HG03280 (cell line): ENCODE results near the gene ATCAY.
"Not testable (repeated sequence)": the region's sequence is repeated elsewhere in the genome, so short reads cannot be mapped to it uniquely, and the experiment has no call there.

Source experiments
- ATAC-seq: cut with Tn5 transposase; IDR thresholded peaks from one replicate; pipeline ENCODE4 v1.9.1; 2021; ENCODE audit warnings: mild to moderate bottlenecking, moderate library complexity; ENCODE audit not compliant: unreplicated experiment

Gene ATCAY

DNA sequence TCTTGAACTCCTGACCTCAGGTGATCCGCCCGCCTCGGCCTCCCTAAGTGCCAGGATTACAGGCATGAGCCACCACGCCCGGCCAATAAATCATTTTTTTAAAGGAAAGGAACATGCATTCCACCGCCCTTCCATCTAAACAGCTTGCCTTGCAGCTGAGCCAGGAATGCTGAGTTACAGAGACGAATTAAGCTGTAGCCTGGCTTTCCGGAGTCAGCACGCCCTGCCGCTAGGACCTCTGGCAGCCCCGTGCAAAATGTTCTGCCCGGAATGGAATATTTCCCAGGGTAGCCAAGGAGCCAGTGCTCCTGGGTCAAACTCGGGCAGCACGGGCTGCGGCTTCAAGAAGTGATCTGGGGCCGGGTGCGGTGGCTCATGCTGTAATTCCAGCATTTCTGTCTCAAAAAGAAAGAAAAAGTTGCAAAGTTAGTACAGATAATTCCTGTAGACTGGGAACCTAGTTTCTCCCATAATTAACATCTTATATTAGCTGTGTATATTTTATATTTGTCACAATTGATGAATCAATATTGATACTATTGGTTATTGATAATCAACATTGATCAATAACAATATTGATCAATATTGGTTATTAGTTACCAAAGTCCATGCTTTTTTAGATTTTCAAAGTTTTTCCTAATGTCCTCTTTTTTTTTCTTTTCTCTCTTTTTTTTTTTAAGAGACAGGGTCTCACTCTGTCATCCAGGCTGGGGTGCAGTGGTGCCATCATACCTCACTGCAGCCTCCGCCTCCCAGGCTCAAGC lies 19.2 kb downstream of the ATCAY start:
- ATAC-seq, result no peak

DNA sequence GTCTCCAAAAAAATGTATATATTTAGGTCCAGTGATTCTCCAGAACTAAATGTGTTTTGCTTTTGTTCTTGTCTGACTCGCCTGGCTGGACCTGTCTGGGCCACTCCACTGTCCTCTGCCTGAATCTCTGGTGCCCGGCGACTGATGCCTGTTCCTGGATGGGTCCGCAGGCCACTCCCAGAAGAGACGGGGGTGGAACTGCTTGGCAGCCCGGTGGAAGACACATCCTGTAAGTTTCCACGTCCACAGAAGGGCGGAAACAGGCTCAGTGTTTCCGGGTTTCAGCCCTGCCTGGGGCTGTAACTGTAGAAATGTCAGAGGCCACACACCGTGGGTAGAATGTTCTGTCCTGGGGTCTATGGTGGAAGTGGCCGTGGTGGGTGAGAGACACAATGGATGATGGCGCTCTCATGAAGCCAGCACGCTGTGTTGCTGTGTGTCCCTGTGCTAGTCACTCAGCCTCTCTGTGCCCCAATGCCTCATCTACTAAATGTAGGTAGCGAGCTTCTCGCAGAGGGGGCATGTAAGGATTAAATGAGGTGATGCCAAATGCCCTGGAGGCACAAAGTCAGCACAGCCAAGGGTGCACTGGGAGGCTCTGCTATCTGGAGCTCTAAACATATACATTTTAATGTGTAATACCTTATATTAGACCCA lies 22.0 kb downstream of the ATCAY start:
- ATAC-seq, result no peak

DNA sequence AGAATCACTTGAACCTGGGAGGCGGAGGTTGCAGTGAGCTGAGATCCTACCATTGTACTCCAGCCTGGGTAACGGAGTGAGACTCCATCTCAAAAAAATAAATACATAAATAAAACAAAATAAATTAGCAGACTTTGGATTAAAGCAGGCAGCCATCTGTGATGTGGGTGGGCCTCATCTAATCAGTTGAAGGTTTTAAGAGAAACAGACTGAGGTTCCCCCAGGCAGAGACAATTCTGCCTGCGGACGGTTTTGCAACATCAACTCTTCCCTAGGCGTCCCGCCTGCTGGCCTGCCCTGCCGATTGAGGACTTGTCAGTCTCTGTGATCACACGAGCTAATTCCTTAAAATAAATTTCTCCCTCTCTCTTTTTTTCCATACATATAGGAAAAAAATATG lies 23.7 kb downstream of the ATCAY start:
- no peak for ATAC-seq

- ATAC-seq, result no peak
These were observed 27.3 kb downstream of the ATCAY start for GRCh38 chr19:3907626-3908265.

DNA sequence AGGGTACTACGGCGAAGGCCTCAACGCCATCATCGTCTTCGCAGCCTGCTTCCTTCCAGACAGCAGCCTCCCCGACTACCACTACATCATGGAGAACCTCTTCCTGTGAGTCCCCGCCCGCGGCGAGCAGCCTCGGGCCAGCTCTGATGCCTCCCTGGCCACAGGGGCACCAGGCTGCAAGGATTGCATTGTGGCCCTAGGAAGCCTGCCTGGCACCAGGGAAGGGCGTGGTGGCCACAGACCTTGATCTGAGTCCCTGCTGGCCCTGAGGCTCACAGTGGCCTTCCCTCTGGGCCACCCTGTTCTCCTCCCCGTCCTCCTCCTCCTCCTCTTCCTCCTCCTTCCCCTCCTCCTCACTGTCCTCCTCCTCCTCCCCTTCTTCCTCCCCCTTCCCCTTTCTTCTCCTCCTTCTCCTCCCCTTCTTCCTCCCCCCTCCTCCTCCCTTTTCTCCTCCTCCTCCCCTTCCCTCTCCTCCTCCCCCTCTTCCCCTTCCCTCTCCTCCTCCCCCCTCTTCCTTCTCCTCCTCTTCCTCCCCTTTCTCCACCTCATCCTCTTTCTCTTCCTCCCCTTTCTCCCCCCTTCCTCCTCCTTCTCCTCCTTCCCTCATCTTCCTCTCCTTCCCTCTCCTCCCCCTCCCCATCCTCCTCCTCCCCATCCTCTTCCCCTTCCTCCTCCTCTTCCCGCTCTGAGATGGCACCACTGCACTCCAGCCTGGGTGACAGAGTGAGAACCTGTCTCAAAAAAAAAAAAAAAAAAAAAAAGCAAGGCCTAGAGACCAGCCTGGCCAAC lies 28.0 kb downstream of the ATCAY start:
- ATAC-seq, result no peak

GRCh38 chr19:3910105-3910504 lies 29.6 kb downstream of the ATCAY start:
- no peak for ATAC-seq

GRCh38 chr19:3914199-3914598 lies 33.7 kb downstream of the ATCAY start:
- ATAC-seq, result no peak

- no peak for ATAC-seq
These were observed 35.5 kb downstream of the ATCAY start for GRCh38 chr19:3916033-3916432.

DNA sequence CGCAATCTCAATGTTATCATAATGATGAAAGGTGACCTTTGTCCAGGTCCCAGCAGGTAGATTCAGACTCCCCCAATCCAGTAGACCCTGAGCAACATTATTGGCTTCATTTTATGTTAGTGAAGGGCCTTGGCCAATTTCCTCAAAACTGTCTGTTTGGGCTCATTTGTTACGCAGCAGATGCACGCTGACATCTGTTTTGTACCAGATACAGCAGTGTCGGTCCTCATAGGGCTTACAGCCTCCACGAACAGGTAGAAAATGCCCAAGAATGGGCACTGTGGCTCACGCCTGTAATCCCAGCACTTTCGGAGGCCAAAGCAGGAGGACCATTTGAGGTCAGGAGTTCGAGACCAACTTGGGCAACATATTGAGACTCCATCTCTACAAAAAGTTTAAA lies 39.3 kb downstream of the ATCAY start:
- ATAC-seq, result no peak

- no peak for ATAC-seq
These were observed 42.7 kb downstream of the ATCAY start for GRCh38 chr19:3923096-3923758.

DNA sequence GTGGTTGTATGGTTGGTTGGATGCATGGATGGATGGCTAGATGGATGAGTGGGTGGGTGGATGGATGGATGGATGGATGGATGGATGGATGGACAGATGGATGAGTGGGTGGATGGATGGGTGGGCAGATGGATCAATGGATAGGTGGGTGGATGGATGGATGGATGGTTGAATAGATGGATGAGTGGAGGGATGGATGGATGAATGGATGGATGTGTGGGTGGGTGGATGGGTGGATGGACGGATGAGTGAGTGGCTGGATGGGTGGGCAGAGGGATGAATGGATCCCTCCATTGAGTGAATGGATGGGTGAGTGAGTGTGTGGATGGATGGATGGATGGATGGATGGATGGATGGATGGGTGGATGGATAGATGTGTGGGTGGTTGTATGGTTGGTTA lies 43.4 kb downstream of the ATCAY start:
- ATAC-seq, result no peak

DNA sequence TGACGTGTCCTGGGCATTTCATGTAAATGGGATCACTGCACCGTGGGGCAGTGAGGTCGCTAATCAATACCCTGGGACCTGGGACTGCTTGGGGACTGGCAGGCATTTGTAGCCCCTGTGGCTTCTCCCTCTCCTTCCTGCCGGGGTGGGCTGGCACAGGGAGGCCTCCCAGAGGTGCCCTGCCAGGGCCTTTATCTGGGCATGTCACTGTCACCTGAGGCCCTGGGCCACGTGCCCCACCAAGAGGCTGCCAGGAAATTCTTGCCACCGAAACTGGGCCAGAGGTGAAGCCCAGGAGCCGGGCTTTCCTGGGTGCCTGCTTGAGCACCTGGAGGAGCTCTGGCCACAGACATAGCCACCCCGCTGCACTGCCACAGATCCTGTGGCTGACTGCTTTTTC lies 50.6 kb downstream of the ATCAY start:
- no peak for ATAC-seq

DNA sequence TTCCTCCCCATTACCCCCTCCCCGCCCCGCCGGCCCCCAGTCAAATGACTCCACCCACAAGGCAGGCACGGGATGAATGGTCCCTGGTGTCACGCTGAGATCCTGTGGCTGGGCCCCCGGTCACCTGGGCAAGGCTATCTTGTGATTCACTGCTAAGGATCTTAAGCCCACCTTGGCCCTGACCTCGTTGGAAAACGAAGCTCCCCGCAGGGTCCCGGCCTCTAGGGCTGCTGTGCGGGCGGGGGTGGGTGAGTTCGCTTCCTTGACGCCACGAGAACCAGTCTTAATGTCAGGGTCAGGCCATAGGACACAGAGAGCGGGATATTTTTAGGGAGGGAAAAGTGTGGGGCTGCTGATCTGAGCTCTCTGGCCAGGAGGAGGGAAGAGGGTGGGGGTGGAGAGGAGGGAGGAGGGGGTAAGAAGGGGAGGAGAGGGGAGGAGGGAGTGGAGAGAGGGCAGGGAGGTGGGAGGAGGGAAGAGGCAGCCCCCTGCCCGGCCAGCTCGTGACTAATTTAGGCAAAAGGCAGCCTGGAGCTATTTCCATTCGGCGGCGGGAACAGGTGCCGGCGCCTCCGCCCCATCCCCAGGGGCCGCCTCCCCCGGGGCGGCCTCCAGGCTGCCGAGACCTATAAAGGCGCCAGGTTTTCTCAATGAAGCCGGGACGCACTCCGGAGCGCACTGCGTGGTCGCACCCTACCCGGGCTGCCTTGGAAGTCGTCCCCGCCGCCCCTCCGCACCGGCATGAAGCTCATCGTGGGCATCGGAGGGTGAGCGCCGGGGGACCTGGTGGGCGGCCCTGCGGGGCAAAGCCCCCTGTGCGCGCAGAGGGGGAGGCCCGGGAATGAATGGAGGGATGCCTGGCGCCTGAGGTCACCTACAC lies 52.7 kb downstream of the ATCAY start, which contains the start of gene NMRK2:
TSS of gene NMRK2 (plus strand) at position 139 of the 880 bp plus-strand sequence. CDS start at position 742, 603 bp downstream.
- no peak for ATAC-seq

GRCh38 chr19:3936506-3937442 lies 56.3 kb downstream of the ATCAY start:
- no peak for ATAC-seq

GRCh38 chr19:3938300-3938950 lies 57.9 kb downstream of the ATCAY start:
- ATAC-seq, result not testable (repeated sequence)

DNA sequence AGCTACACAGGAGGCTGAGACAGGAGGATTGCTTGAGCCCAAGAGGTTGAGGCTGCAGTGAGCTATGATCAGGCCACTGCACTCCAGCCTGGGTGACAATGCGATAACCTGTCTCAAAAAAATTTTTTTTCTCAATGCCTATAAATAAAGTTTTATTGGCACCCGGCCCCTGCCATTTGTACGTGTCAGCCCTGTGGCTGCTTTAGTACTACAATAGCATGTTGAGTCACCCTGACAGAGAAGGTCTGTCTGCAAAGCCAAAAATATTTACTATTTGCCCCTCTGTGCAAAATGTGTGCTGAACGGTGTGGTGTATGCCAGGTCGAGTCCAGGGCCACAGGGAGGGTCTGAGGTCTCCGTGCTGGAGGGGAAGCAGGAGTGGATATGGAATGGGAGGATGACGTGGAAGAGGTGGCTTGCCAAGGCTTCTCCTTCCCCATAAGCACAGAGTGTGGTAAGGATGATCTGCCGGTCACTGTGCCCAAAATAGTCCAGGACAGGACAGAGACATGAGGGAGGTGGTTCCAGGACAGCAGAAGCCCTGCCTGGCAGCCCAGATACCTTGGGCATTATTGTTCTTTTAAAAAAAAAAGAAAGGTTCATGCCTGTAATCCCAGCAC lies 62.4 kb downstream of the ATCAY start:
- ATAC-seq, result no peak

DNA sequence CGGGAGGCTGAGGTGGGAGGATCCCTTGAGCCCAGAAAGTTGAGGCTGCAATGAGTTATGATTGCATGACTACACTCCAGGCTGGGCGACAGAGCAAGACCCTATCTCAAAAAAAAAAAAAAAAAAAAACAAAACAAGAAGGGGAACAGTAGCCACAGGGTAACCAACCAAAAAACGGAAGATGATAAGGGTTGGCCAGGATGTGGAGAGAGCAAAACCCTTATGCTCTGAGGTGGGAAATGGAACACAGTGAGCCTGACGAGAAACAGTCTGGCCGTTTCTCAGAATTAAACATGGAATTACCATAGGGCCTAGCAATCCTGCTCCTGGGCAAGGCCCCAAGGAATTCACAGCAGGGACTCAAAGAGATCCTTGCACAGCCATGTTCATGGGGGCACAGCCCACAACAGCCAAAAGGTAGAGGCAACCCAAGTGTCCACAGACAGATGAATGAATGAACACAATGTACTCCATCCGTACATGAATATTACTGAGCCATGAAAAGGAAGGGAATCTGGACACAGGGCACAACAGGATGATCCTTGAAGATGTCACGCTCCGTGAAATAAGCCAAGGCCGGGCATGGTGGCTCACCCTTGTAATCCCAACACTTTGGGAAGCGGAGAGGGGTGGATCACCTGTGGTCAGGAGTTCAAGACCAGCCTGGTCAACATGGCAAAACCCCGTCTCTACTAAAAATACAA lies 63.7 kb downstream of the ATCAY start:
- no peak for ATAC-seq
